ENCODE results near the gene DAB1. TPM values are rescaled to one million over a fixed set of nuclear protein-coding genes. Genes with fewer than 3 reads are reported as not detected.

The DAB1 gene
- polyA plus RNA-seq, 1 donor from 2014 or later: 11.4 TPM

- Histone ChIP-seq H3K27ac (ENCODE audit: low read length) (no peak overlapping the region), H3K79me2 (replicated peaks; ENCODE audit: insufficient read depth, low read length) (peaks cover 5% of the 10 kb centered on the region), H3K4me2 (ENCODE audit: low read length) (no peak overlapping the region), H3K9me2 (ENCODE audit: insufficient read depth, low read length) (no peaks in the 10 kb centered on the region), H3K27me3 (ENCODE audit: insufficient read depth, low read depth, low read length) (no peaks in the 10 kb centered on the region), H3F3A (ENCODE audit: insufficient read depth, low read length, poor library complexity, severe bottlenecking) (no peaks in the 10 kb centered on the region), H3K36me3 (ENCODE audit: insufficient read depth, low read length) (no peaks in the 10 kb centered on the region), H3K9me3 (ENCODE audit: low read length) (no peaks in the 10 kb centered on the region), H4K20me1 (ENCODE audit: insufficient read depth) (no peaks in the 10 kb centered on the region), H2AFZ (ENCODE audit: low read depth, low read length) (no peak overlapping the region), H3K9ac (ENCODE audit: low read length) (no peak overlapping the region), H3K4me3 (ENCODE audit: low read length) (no peak overlapping the region)
- TF ChIP-seq REST (IDR thresholded peaks at IDR 0.05; ENCODE audit: borderline replicate concordance) (no peak), MXI1 (conservative IDR thresholded peaks at IDR 0.05; ENCODE audit: poor library complexity, severe bottlenecking) (no peak), TAF1 (IDR thresholded peaks at IDR 0.05; ENCODE audit: low read depth) (no peak)
These were observed 66.4 kb downstream of the DAB1 start for GRCh38 chr1:57357462-57357861.

GRCh38 chr1:57353654-57354053, 70.2 kb downstream of the DAB1 start:
- H3K9me3 ChIP-seq (ENCODE audit: low read length): no peaks in the 10 kb centered on the region
- H3K79me2 ChIP-seq (replicated peaks; ENCODE audit: insufficient read depth, low read length): peaks cover 5% of the 10 kb centered on the region
- no peak overlapping the region for H3K9ac ChIP-seq (ENCODE audit: low read length)
- H2AFZ ChIP-seq (ENCODE audit: low read depth, low read length): no peak overlapping the region
- H3K27ac ChIP-seq (ENCODE audit: low read length): no peak overlapping the region
- no peaks in the 10 kb centered on the region for H4K20me1 ChIP-seq (ENCODE audit: insufficient read depth)
- no peak for TF ChIP-seq POLR2AphosphoS5 (IDR thresholded peaks at IDR 0.05)
- TF ChIP-seq REST (IDR thresholded peaks at IDR 0.05; ENCODE audit: borderline replicate concordance): no peak
- TF ChIP-seq RAD21 (conservative IDR thresholded peaks at IDR 0.05): no peak
- no peak for TF ChIP-seq MXI1 (conservative IDR thresholded peaks at IDR 0.05; ENCODE audit: poor library complexity, severe bottlenecking)
- TF ChIP-seq EZH2 (IDR thresholded peaks at IDR 0.05; ENCODE audit: borderline replicate concordance, insufficient read depth, low read length, poor library complexity, severe bottlenecking): no peak
- no peak for TF ChIP-seq TAF1 (IDR thresholded peaks at IDR 0.05; ENCODE audit: low read depth)
- no peak for TF ChIP-seq EP300 (conservative IDR thresholded peaks at IDR 0.05; ENCODE audit: poor library complexity, severe bottlenecking)
- no peak for TF ChIP-seq SMC3 (conservative IDR thresholded peaks at IDR 0.05; ENCODE audit: poor library complexity)
- TF ChIP-seq CTCF (IDR thresholded peaks at IDR 0.05; ENCODE audit: poor library complexity, severe bottlenecking): no peak
- no peaks in the 10 kb centered on the region for H3K27me3 ChIP-seq (ENCODE audit: insufficient read depth, low read depth, low read length)
- H3K4me3 ChIP-seq (ENCODE audit: low read length): no peak overlapping the region
- no peaks in the 10 kb centered on the region for H3K36me3 ChIP-seq (ENCODE audit: insufficient read depth, low read length)
- H3F3A ChIP-seq (ENCODE audit: insufficient read depth, low read length, poor library complexity, severe bottlenecking): no peaks in the 10 kb centered on the region
- H3K9me2 ChIP-seq (ENCODE audit: insufficient read depth, low read length): no peaks in the 10 kb centered on the region
- H3K4me2 ChIP-seq (ENCODE audit: low read length): no peak overlapping the region

Data from neural cell (in vitro differentiated cells).